Peyer's patch (tissue), 4 donors: ENCODE measurements around the gene ZNF467.

ENCODE experiments used
- CTCF ChIP-seq, 6 experiments: fragments of 450-650 bp in 4 of 6; fragments of 200-600 bp in 2 of 6; sonication (generic) in 1 of 6; IDR thresholded peaks; one replicate each; pipeline ENCODE4 v1.5.1; 2017 to 2019; ENCODE audit warnings: antibody characterized with exemption in 6 of 6, mild to moderate bottlenecking in 3 of 6, moderate library complexity in 1 of 6
- POLR2A ChIP-seq, 2 donors: fragments of 450-650 bp; IDR thresholded peaks; one replicate each; pipeline ENCODE4 v1.5.1; 2017; ENCODE audit warnings: antibody characterized with exemption in 2 of 2, mild to moderate bottlenecking in 2 of 2, moderate library complexity in 2 of 2

- TF ChIP-seq POLR2A (IDR thresholded peaks at IDR 0.05) (no peak), CTCF (IDR thresholded peaks at IDR 0.05) (no peak)
Observed at GRCh38 chr7:149808311-149808710, 34.9 kb upstream of the ZNF467 start.
